WTC11 (cell line): ENCODE data around the gene TMEM19.

Source experiments
- CREB1 ChIP-seq: sonication (generic); formaldehyde crosslinking; IDR thresholded peaks from 2 replicates; pipeline ENCODE4 v1.8.0; 2023; ENCODE audit warnings: mild to moderate bottlenecking, missing genetic modification reagents
- CTCF ChIP-seq: fragments of 200-600 bp; IDR thresholded peaks from 2 replicates; pipeline ENCODE4 v1.8.0; 2022; ENCODE audit warnings: antibody characterized with exemption
- ELF4 ChIP-seq: sonication (generic); formaldehyde crosslinking; IDR thresholded peaks from 2 replicates; pipeline ENCODE4 v1.8.1; 2022; ENCODE audit warnings: low read depth, mild to moderate bottlenecking, moderate library complexity, missing genetic modification reagents
- HMGXB4 ChIP-seq: sonication (generic); formaldehyde crosslinking; IDR thresholded peaks from 2 replicates; pipeline ENCODE4 v1.8.1; 2023; ENCODE audit warnings: mild to moderate bottlenecking, moderate library complexity, missing genetic modification reagents
- MAX ChIP-seq: sonication (generic); formaldehyde crosslinking; IDR thresholded peaks from 2 replicates; pipeline ENCODE4 v1.8.0; 2022; ENCODE audit warnings: mild to moderate bottlenecking, missing genetic modification reagents
- TCF7 ChIP-seq: sonication (generic); formaldehyde crosslinking; IDR thresholded peaks from 2 replicates; pipeline ENCODE4 v1.8.0; 2022; ENCODE audit warnings: mild to moderate bottlenecking, low read depth, missing genetic modification reagents, moderate library complexity
- USF1 ChIP-seq: sonication (generic); formaldehyde crosslinking; IDR thresholded peaks from 2 replicates; pipeline ENCODE4 v1.8.0; 2022; ENCODE audit warnings: mild to moderate bottlenecking, missing genetic modification reagents
- ZBTB21 ChIP-seq: sonication (generic); formaldehyde crosslinking; IDR thresholded peaks from 2 replicates; pipeline ENCODE4 v1.8.1; 2023; ENCODE audit warnings: mild to moderate bottlenecking, missing genetic modification reagents, borderline replicate concordance
- ZNF512 ChIP-seq: sonication (generic); formaldehyde crosslinking; IDR thresholded peaks from 2 replicates; pipeline ENCODE4 v1.8.1; 2022; ENCODE audit warnings: missing genetic modification reagents, borderline replicate concordance

GRCh38 chr12:71726548-71726947, 40.7 kb downstream of the TMEM19 start:
- TF ChIP-seq CTCF: no peak
- no peak for TF ChIP-seq HMGXB4 (CRISPR knock-in tag)
- no peak for TF ChIP-seq ZBTB21 (CRISPR knock-in tag)
- no peak for TF ChIP-seq MAX (CRISPR knock-in tag)
- no peak for TF ChIP-seq CREB1 (CRISPR knock-in tag)
- no peak for TF ChIP-seq TCF7 (CRISPR knock-in tag)
- no peak for TF ChIP-seq USF1 (CRISPR knock-in tag)
- no peak for TF ChIP-seq ZNF512
- TF ChIP-seq ELF4 (CRISPR knock-in tag): no peak
